Stimulated activated CD8-positive, alpha-beta memory T cell treated with anti-CD3 and anti-CD28 coated beads, Interleukin-15, amount 100 ng/mL, for 1 hour (primary cell): ENCODE data around the gene CASP9.
"Not testable (repeated sequence)": the region's sequence is repeated elsewhere in the genome, so short reads cannot be mapped to it uniquely, and the experiment has no call there.

Experiments used
- DNase-seq: peaks from one replicate; pipeline ENCODE4 v3.0.0-alpha.2; 2020; ENCODE audit warnings: low read depth

CASP9 gene

GRCh38 chr1:15469361-15469760 lies 54.7 kb downstream of the CASP9 start:
- no peak for DNase-seq

- DNase-seq: no peak
Measured at GRCh38 chr1:15468145-15468544, 55.9 kb downstream of the CASP9 start.

DNA sequence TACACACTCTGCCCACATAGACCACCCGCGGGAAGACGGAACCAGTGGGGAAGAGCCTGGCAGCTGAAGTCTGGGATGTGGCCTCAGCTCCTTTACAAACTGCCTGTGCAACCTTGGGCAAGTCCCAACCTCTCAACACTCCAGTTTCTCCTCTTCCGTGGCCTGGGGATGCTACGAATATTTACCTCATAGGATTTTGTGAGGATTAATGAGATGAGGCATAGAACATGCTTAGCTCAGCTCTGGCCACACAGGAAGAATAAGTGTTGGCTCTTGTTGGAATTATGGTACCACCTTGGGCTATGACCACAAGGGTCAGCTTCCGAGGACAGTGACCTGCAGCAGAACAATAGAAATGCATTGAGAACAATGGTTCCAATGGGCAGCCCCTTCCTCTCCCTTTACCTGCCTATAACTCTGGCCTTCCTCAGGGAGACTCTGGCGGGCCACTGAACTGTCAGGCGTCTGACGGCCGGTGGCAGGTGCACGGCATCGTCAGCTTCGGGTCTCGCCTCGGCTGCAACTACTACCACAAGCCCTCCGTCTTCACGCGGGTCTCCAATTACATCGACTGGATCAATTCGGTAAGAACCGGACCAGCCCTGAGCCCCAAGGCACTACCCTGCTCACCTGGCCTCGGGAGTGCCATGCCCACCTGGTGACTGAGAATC lies 56.9 kb downstream of the CASP9 start:
- DNase-seq: not testable (repeated sequence)

DNA sequence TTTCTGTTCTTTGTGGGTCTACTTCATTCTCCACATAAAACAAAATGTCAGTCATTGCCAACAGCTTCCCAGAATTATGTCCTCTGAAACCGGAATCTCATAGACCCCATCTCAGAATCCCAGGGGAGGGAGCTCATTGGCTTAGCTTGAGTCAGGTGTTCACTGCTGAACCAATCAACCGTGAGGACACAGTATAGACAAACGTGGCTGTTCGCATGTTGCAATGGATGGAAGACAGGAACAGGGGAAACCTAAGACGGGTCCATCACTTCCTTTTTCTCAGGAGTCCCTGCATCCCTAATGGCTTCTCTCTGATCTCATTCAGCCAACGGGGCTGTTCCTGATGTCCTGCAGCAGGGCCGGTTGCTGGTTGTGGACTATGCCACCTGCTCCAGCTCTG lies 58.3 kb downstream of the CASP9 start:
- DNase-seq: no peak

DNA sequence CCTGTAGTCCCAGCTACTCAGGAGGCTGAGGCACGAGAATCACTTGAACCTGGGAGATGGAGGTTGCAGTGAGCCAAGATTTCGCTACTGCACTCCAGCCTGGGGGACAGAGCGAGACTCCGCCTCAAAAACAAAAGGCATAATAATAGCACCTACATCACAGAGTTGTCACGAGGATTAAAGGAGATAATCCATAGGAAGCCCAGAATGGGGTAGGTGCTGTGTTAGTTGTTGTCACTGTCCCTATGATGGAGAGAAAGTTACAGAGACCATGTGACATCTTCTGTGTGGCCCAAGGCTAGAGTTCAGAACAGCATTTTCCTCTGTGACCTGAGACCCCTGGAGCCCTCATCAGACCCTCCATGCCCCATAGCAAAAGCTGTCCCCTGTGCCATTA lies 60.1 kb downstream of the CASP9 start:
- not testable (repeated sequence) for DNase-seq

DNA sequence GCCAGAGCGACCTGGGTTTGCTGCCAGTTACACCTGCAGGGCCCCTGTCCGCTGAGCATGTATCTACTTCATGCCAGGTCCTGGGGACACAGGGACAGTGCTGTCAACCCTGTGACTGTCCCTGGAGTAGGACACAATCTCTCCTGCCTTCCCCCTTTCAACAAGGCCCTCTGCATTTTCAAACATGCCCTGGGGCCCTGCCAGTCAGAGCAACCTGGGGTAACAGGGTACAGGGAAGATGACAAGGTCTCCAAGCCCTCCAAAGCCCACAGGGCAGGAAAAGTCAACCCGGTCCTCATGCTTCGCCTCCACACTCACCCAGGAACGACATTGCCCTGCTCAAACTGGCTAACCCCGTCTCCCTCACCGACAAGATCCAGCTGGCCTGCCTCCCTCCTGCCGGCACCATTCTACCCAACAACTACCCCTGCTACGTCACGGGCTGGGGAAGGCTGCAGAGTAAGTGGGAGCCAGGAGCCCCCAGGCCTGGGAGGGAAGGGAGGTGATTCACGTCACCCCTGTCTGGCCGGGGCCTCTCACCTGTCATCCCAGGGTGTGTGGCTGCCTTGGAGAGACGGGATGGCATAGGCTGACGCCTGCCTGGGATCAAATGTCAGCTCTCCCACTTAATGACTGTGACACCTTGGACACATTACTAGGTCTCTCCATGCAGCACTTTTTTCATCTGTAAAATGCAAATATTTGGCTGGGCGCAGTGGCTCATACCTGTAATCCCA lies 60.8 kb downstream of the CASP9 start:
- DNase-seq: not testable (repeated sequence)

- DNase-seq: no peak
Measured at GRCh38 chr1:15460708-15461095, 63.3 kb downstream of the CASP9 start.

DNA sequence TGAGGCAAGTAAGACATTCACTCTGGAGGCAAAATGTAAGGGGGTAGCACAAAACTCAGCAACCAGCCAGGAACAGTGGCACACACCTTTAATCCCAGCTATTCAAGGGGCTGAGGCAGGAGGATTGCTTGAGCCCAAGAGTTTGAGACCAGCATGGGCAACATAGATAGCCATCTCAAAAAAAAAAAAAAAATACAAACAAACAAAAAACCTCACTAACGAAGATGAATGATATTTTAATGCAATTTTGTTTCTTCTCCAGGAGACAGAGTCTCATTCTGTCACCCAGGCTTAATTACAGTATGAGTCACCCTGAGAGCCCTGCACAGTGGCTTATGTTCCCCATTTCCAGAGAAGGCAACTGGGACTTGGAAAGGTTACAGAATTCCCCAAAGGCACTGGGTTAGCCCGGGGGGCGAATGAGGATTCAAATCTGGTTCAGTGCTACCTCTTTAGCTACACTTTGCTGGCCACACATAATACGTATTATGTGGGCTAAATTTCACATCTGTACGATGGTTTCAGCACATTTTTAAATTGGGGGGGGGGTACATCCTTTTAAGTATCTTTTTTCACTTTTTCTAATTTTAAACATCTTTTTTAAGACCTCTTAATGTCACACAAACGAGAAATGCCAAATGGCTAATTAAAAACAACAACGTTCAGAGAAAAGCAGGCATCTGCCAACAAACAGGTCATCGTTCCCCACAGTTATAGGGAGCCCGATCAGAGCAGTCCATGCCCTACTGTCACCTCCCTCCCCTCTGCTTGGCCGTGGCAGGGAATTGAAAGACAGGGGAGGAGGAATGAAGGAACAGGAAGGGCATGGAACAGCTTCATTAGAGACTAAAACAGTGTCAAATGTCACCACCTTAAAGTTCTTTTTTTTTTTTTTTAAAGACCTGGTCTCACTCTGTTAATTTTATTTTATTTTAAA lies 64.0 kb downstream of the CASP9 start:
- no peak for DNase-seq

- DNase-seq: not testable (repeated sequence)
Measured at GRCh38 chr1:15458388-15458787, 65.6 kb downstream of the CASP9 start.

DNA sequence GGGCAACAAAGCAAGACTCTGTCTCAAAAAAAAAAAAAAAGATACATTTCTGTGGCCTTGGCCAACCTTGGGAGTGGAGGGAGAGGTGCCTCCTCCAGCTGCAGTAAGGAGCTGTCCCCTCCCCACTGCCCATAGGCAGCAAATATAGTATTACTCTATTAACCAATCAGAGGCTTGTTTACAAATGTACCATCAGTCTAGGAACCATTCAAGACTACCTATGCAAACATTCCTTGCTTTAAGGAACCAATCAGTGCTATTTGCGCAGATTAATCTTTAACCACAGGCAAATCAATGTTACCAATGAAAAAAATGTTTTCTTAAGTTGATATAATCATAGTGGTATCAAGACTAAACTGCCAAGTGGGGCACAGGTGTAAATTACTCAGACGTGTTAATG lies 66.4 kb downstream of the CASP9 start:
- no peak for DNase-seq

DNA sequence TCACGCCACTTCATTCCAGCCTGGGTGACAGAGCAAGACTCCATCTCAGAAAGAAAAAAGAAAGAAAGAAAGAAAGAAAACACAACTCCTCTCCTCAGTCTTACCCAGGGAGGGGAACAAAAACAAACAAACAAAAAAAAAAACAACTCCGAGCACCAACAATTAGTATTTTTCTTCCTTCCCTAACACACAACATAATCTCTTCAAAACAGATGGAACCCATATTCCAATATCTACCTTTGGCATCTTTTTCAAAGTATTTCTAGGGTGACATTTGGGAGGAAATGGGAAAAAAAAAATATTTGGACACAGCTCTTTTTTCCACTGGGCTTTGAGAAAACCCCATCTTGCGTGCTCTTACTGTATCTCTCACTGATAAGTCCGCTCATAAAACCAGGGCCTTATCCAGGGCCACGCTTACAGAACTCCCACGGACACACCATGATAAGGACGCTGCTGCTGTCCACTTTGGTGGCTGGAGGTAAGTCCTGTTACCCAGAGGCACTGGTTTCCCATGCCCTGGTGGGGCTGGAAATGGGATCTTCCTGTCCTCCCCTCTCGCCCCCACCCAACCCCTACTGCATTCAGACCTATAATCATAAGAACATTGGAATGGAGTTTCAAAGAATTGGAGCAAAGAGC lies 67.6 kb downstream of the CASP9 start, which contains the start of gene CELA2A:
Gene CELA2A (plus strand): TSS at position 420 of the 642 bp plus-strand sequence. CDS start 22 bp downstream, at position 442.
- no peak for DNase-seq

DNA sequence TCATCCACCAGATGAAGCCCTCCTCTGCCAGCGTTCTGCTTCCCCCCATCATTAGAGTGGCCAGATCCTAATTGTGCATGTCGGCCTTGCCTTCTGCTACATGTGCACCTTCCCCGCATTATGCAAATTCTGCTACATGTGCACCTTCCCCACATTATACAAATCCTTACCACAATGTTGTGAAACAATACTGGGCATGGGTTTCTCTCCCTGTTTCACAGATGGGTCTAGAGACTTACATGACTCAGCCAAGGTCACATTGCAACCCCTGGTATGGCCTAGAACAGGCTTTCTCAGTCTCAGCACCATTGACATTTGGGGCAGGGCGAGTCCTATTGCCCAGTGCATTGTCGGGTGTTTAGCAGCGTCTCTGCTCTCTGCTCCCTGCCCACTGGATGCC lies 68.5 kb downstream of the CASP9 start:
- DNase-seq: no peak

DNA sequence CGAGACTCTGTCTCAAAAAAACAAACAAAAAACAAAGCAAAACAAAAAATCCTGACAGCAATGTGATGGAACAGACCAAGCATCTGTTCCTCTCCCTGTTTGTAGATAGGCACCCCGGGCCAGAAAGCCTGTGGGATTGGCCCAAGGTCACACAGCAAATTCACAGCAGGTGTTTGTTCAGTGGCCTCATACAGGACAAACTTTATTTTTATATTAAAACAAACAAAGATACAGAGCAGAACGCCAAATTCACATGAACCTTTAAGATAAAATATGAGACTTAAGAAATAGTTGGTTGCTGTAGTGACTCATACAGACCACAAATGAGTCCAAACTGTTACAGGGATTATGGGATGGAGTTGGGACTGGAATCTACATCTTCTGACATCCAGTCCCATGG lies 69.8 kb downstream of the CASP9 start:
- no peak for DNase-seq

DNA sequence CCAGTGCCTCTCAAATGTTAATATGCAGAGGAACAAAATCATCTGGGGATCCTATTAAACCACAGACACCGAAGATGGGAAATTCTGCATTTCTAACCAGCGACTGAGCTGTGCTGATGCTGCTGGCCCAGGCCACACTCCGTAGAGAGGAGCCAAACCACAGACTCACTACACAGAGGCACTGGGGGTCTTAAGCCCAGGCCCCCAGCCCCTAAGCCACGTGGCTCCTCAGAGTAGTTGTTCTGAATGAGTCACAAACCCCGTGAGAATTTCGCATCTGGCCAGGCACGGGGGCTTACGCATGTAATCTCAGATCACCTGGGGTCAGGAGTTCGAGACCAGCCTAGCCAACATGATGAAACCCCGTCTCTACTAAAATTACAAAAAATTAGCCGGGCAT lies 70.3 kb downstream of the CASP9 start:
- DNase-seq: no peak

- DNase-seq: no peak
Measured at GRCh38 chr1:15452866-15453571, 71.0 kb downstream of the CASP9 start.

- no peak for DNase-seq
Measured at GRCh38 chr1:15452216-15452615, 71.8 kb downstream of the CASP9 start.

DNA sequence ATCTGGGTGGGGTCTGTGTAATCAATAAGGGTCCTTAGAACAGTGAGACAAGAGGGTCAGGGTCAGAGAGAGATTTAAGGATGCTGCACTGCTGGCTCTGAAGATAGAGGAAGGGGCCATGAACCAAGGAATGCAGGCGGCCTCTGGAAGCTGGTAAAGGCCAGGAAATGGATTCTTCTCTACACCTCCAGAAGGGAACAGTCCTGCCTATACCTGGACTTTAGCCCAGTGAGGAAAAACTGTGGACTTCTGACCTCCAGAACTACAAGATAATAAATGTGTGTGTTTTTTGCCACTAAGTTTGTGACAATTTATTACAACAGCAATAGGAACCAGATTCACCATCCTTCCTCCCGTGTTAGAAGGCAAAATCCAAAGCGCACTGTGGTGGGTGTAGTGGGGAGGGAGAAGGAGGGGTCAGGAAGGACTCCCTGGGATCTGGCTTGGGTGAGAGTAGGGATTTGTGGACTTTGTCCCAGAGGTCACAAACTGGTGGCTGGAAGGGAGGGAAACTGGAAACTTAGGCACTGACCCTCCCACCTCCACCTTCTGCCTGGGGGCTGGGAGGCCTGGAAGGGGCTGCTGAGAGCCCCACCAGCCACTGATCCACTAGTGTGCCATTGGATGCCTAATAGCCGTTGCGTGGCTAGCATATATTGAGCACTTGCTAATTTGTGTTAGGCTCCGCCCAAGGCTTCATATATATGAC lies 72.8 kb downstream of the CASP9 start:
- no peak for DNase-seq

GRCh38 chr1:15449567-15449966 lies 74.4 kb downstream of the CASP9 start:
- DNase-seq: no peak

GRCh38 chr1:15448877-15449462 lies 75.0 kb downstream of the CASP9 start:
- no peak for DNase-seq

- DNase-seq: no peak
Measured at GRCh38 chr1:15446212-15446611, 77.8 kb downstream of the CASP9 start.
